OCI-LY7 (cell line): ENCODE measurements around the gene STPG3. TPM values are rescaled to one million over a fixed set of nuclear protein-coding genes. Genes with fewer than 3 reads are reported as not detected.
"Not testable (repeated sequence)": the region's sequence is repeated elsewhere in the genome, so short reads cannot be mapped to it uniquely, and the experiment has no call there.

Experiments used
- BruUV-seq: library from RNA; stranded (reverse); fragments of 400-500 nt; replicated peaks from 2 replicates; lab custom pipeline; 2021; lab: Mats Ljungman, UMichigan
- CTCF ChIA-PET: fragments of 300-600 bp; sonication (Branson Sonifier 250); formaldehyde crosslinking; loops from one replicate; lab custom pipeline; 2022; ENCODE audit warnings: antibody characterized with exemption; ENCODE audit not compliant: unreplicated experiment; lab: Charles Lee
- POLR2A ChIA-PET: fragments of 300-600 bp; sonication (Branson Sonifier 250); formaldehyde crosslinking; loops from one replicate; lab custom pipeline; 2022; ENCODE audit warnings: antibody characterized with exemption; lab: Charles Lee
- DNase-seq: peaks from one replicate; pipeline ENCODE4 v3.0.0-alpha.2; 2015; ENCODE audit warnings: low spot score
- H2AFZ ChIP-seq: fragments of 200-600 bp; sonication (generic), shearing (Covaris generic); 2 replicates; pipeline ENCODE4 v1.6.1; 2014; ENCODE audit warnings: mild to moderate bottlenecking, antibody characterized with exemption, low read length, moderate library complexity
- H3K27ac ChIP-seq: fragments of 200-600 bp; sonication (generic); 2 replicates; pipeline ENCODE4 v1.5.1; 2014; ENCODE audit warnings: mixed run types, low read depth, mild to moderate bottlenecking, moderate library complexity, low read length, inconsistent platforms; ENCODE audit not compliant: poor library complexity, severe bottlenecking
- H3K36me3 ChIP-seq: fragments of 200-600 bp; sonication (generic); 2 replicates; pipeline ENCODE4 v1.6.1; 2014; ENCODE audit warnings: mild to moderate bottlenecking, antibody characterized with exemption, low read length, moderate library complexity, mixed read lengths; ENCODE audit not compliant: insufficient read depth
- H3K4me1 ChIP-seq: fragments of 200-600 bp; sonication (generic); 2 replicates; pipeline ENCODE4 v1.5.1; 2014; ENCODE audit warnings: mild to moderate bottlenecking, low read length; ENCODE audit not compliant: insufficient read depth, poor library complexity, severe bottlenecking
- H3K4me2 ChIP-seq: fragments of 200-600 bp; sonication (generic); 2 replicates; pipeline ENCODE4 v1.6.1; 2014; ENCODE audit warnings: mild to moderate bottlenecking, low read length
- H3K4me3 ChIP-seq: fragments of 200-600 bp; sonication (generic); 2 replicates; pipeline ENCODE4 v1.5.1; 2014; ENCODE audit warnings: mild to moderate bottlenecking, low read depth, low read length; ENCODE audit not compliant: poor library complexity, severe bottlenecking
- H3K79me2 ChIP-seq: fragments of 200-600 bp; sonication (generic); 2 replicates; pipeline ENCODE4 v1.6.1; 2016; ENCODE audit warnings: low read depth, mild to moderate bottlenecking, low read length, moderate library complexity, mixed read lengths; ENCODE audit not compliant: insufficient read depth
- H3K9me2 ChIP-seq: fragments of 200-600 bp; sonication (generic); 2 replicates; pipeline ENCODE4 v1.6.1; 2016; ENCODE audit warnings: mild to moderate bottlenecking, low read length, mixed read lengths; ENCODE audit not compliant: insufficient read depth
- H3K9me3 ChIP-seq: fragments of 200-600 bp; sonication (generic); 2 replicates; pipeline ENCODE4 v1.6.1; 2014; ENCODE audit warnings: mild to moderate bottlenecking, mixed run types, low read length, mixed read lengths
- H4K20me1 ChIP-seq: fragments of 200-600 bp; sonication (generic); 2 replicates; pipeline ENCODE4 v1.6.1; 2014; ENCODE audit warnings: mild to moderate bottlenecking, antibody characterized with exemption, low read length, moderate library complexity, mixed read lengths; ENCODE audit not compliant: insufficient read depth
- EZH2phosphoT487 ChIP-seq: fragments of 200-600 bp; sonication (generic); IDR thresholded peaks from 2 replicates; pipeline ENCODE4 v1.6.1; 2018; ENCODE audit warnings: low read depth, borderline replicate concordance, mild to moderate bottlenecking, mixed run types, antibody characterized with exemption, low read length, moderate library complexity, mixed read lengths
- intact Hi-C: fragments of 100-400 bp; cut with micrococcal nuclease; formaldehyde crosslinking; loops from one replicate; pipeline ENCODE4 v1.10.0; 2022; ENCODE audit not compliant: unreplicated experiment
- total RNA-seq, 2 experiments: library from RNA; depleted of rRNA in 1 of 2; stranded (reverse); fragments of >200 nt in 1 of 2; shearing (Covaris generic) in 1 of 2; gene quantifications; 2 replicates each; pipeline ENCODE4 v1.2.3, GENCODE V29; 2014 to 2022
- TF ChIP-seq, protein P1 (sequence below): fragments of 200-600 bp; sonication (generic); conservative IDR thresholded peaks from 2 replicates; pipeline ENCODE4 v1.5.1; 2014; ENCODE audit warnings: mild to moderate bottlenecking, antibody characterized with exemption, low read length, moderate library complexity, mixed read lengths

The STPG3 gene
- total RNA-seq, 2 experiments from 2014 or later: 0.73 to 2.7 TPM

DNA sequence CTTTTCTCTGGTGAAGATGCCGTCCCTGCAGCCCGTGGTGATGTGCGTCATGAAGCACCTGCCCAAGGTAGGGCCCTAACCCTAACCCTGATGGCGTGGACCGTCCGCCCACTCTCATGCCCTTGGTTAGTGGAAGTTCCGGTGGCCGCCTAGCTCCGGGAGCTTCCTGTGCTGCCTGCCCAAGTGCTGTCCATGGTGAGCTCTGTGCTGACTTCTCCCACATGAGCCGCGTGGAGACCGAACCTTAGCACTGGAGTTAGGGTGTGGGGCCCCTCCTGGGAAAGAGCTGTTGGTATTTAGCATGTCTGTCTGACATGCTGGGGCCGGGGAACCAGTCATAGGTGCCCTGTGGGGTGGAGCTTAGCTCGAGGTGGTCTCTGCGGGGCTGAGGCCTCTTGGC lies 5.3 kb downstream of the STPG3 start:
- H3K9me2 ChIP-seq: no peaks in the 10 kb centered on the region
- no peak overlapping the region for H3K27ac ChIP-seq
- H4K20me1 ChIP-seq: peaks cover 5% of the 10 kb centered on the region; the same call in 1 of the 2 replicates
- no peak overlapping the region for H2AFZ ChIP-seq
- ChIA-PET POLR2A (interaction anchor here (0.9 to 4.4 kb wide), 3 partner anchors 13 to 127 kb away, joined by 3 to 26 read pairs (median 3); partner anchors contain the start of gene TUBB4B), CTCF (no interaction called here)
- H3K4me2 ChIP-seq: peak overlapping the region; percentile 93
- no peaks in the 10 kb centered on the region for H3K9me3 ChIP-seq
- peaks cover 53% of the 10 kb centered on the region for H3K4me1 ChIP-seq
- BruUV-seq: no TSS peak
- TF ChIP-seq, protein P1, sequence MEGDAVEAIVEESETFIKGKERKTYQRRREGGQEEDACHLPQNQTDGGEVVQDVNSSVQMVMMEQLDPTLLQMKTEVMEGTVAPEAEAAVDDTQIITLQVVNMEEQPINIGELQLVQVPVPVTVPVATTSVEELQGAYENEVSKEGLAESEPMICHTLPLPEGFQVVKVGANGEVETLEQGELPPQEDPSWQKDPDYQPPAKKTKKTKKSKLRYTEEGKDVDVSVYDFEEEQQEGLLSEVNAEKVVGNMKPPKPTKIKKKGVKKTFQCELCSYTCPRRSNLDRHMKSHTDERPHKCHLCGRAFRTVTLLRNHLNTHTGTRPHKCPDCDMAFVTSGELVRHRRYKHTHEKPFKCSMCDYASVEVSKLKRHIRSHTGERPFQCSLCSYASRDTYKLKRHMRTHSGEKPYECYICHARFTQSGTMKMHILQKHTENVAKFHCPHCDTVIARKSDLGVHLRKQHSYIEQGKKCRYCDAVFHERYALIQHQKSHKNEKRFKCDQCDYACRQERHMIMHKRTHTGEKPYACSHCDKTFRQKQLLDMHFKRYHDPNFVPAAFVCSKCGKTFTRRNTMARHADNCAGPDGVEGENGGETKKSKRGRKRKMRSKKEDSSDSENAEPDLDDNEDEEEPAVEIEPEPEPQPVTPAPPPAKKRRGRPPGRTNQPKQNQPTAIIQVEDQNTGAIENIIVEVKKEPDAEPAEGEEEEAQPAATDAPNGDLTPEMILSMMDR: no peak
- no peak for TF ChIP-seq EZH2phosphoT487
- H3K79me2 ChIP-seq: peaks cover 24% of the 10 kb centered on the region
- intact Hi-C loops: no loop called here
- peaks cover 41% of the 10 kb centered on the region for H3K36me3 ChIP-seq
- no peak for DNase-seq
- H3K4me3 ChIP-seq: peak overlapping the region; percentile 98

DNA sequence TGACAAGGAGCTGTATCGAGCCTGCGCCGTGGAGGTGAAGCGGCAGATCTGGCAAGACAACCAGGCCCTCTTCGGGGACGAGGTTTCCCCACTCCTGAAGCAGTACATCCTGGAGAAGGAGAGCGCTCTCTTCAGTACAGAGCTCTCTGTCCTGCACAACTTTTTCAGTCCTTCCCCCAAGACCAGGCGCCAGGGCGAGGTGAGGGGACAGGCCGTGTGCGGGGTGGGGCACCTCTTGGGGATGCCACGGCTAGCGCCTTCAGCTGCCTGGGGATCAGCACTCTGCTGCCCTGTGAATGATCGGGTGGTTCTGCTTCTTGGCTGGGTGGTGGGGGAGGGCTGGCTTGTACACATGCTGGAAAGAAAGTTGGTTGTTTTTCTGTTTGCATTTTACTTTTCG lies 5.8 kb downstream of the STPG3 start:
- Histone ChIP-seq H4K20me1 (peaks cover 5% of the 10 kb centered on the region; the same call in 1 of the 2 replicates), H3K4me2 (peak overlapping the region; percentile 93), H3K9me3 (no peaks in the 10 kb centered on the region), H3K79me2 (peaks cover 24% of the 10 kb centered on the region), H3K9me2 (no peaks in the 10 kb centered on the region), H3K27ac (no peak overlapping the region), H2AFZ (no peak overlapping the region), H3K36me3 (peaks cover 41% of the 10 kb centered on the region), H3K4me3 (peak overlapping the region; percentile 98), H3K4me1 (peaks cover 53% of the 10 kb centered on the region)
- DNase-seq: no peak
- BruUV-seq: no TSS peak
- TF ChIP-seq, protein P1: no peak
- no peak for TF ChIP-seq EZH2phosphoT487
- POLR2A ChIA-PET: interaction anchor here (4.4 kb wide), 1 partner anchor 17 kb away, joined by 26 read pairs; the partner anchor contains the start of gene TUBB4B
- CTCF ChIA-PET: no interaction called here
- intact Hi-C loops: no loop called here

DNA sequence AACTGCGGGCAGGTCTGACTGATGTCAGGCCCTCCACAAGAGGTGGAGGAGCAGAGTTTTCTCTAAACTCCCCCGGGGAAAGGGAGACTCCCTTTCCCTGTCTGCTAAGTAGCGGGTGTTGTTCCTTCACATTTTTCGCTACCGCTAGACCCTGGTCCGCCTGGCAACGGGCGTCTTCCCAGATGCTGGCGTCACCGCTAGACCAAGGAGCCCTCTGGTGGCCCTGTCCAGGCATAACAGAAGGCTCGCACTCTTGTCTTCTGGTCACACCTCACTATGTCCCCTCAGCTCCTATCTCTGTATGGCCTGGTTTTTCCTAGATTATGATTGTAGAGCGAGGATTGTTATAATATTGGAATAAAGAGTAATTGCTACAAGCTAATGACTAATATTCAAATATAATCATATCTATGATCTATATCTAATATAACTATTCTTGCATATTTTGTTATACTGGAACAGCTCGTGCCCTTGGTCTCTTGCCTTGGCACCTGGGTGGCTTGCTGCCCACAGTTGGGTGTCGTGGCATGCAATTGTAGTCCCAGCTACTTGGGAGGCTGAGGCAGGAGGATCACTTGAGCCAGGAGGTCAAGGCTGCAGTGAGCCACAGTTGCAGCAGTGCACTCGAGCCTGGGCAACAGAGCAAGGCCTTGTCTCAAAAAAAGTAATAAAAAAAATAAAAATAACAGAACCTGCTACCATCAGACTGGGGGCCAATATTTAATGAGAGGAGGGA lies 11.3 kb downstream of the STPG3 start:
- Histone ChIP-seq H3K79me2 (peaks cover 14% of the 10 kb centered on the region; the same call in 1 of the 2 replicates), H3K4me1 (peaks cover 24% of the 10 kb centered on the region), H3K36me3 (peaks cover 61% of the 10 kb centered on the region)
- DNase-seq, H3K27ac ChIP-seq, H3K9me3 ChIP-seq, H3K4me2 ChIP-seq, POLR2A ChIA-PET, BruUV-seq, H3K4me3 ChIP-seq, H3K9me2 ChIP-seq, H2AFZ ChIP-seq, H4K20me1 ChIP-seq, CTCF ChIA-PET, intact Hi-C loops: not testable (repeated sequence)
- TF ChIP-seq, protein P1: peak; percentile 65; the same call in 1 of the 2 replicates
